UCSD-AML1 (cell line): ENCODE data around the gene ACSS1.

Experiments
- DNase-seq: peaks from one replicate; lab custom pipeline; 2025; ENCODE audit not compliant: unreplicated experiment; lab: John Stamatoyannopoulos, UW

Gene ACSS1

GRCh38 chr20:25033265-25033923 is 24.5 kb downstream of the ACSS1 start:
- no peak for DNase-seq

- DNase-seq = no peak
Measured at GRCh38 chr20:25032478-25033264, 25.3 kb downstream of the ACSS1 start.

- no peak for DNase-seq
Measured at GRCh38 chr20:25032065-25032477, 25.9 kb downstream of the ACSS1 start.

- no peak for DNase-seq
Measured at GRCh38 chr20:25031241-25031640, 26.7 kb downstream of the ACSS1 start.

GRCh38 chr20:25030649-25031207 is 27.2 kb downstream of the ACSS1 start:
- no peak for DNase-seq

- DNase-seq = no peak
Measured at GRCh38 chr20:25030007-25030648, 27.8 kb downstream of the ACSS1 start.

- DNase-seq = no peak
Measured at GRCh38 chr20:25025986-25026605, 31.8 kb downstream of the ACSS1 start.

GRCh38 chr20:25025091-25025861 is 32.7 kb downstream of the ACSS1 start:
- DNase-seq = no peak

- DNase-seq = no peak
Measured at GRCh38 chr20:25024171-25024570, 33.8 kb downstream of the ACSS1 start.

- no peak for DNase-seq
Measured at GRCh38 chr20:25023356-25023755, 34.6 kb downstream of the ACSS1 start.

GRCh38 chr20:25022680-25023079 is 35.3 kb downstream of the ACSS1 start:
- DNase-seq = no peak

- no peak for DNase-seq
Measured at GRCh38 chr20:25021336-25021735, 36.6 kb downstream of the ACSS1 start.

GRCh38 chr20:25020901-25021301 is 37.0 kb downstream of the ACSS1 start:
- no peak for DNase-seq

- DNase-seq = no peak
Measured at GRCh38 chr20:25020345-25020744, 37.6 kb downstream of the ACSS1 start.

GRCh38 chr20:25019381-25020155 is 38.4 kb downstream of the ACSS1 start:
- no peak for DNase-seq

- no peak for DNase-seq
Measured at GRCh38 chr20:25018841-25019240, 39.1 kb downstream of the ACSS1 start.

- DNase-seq = no peak
Measured at GRCh38 chr20:25018425-25018824, 39.5 kb downstream of the ACSS1 start.

GRCh38 chr20:25017257-25017803 is 40.6 kb downstream of the ACSS1 start:
- DNase-seq = no peak

GRCh38 chr20:25016471-25016870 is 41.5 kb downstream of the ACSS1 start:
- no peak for DNase-seq
